HCT116 (cell line): ENCODE measurements around the gene ASAP3. TPM values are rescaled to one million over a fixed set of nuclear protein-coding genes. Genes with fewer than 3 reads are reported as not detected.

Experiments
- ATAC-seq: fragments of 200-7000 bp; cut with Tn5 transposase; 2 replicates; pipeline ENCODE4 v1.9.1; 2020; ENCODE audit warnings: mild to moderate bottlenecking, moderate library complexity
- BruUV-seq: library from RNA; stranded (reverse); fragments of 400-500 nt; replicated peaks from 2 replicates; lab custom pipeline; 2021; lab: Mats Ljungman, UMichigan
- CTCF ChIA-PET: fragments of 300-600 bp; sonication (Branson Sonifier 250); formaldehyde crosslinking; loops from one replicate; lab custom pipeline; 2021; ENCODE audit warnings: antibody characterized with exemption; lab: Charles Lee
- POLR2A ChIA-PET: fragments of 300-600, 350-600 bp; sonication (Branson Sonifier 250); formaldehyde crosslinking; loops from one replicate; lab custom pipeline; 2021; ENCODE audit warnings: antibody characterized with exemption; lab: Charles Lee
- RAD21 ChIA-PET, 2 experiments: fragments of 300-600 bp; sonication (Branson Sonifier 250); formaldehyde crosslinking; loops; one replicate each; lab custom pipeline; 2023; ENCODE audit warnings: low total read pairs in 2 of 2; ENCODE audit not compliant: uncharacterized antibody in 2 of 2, unreplicated experiment in 2 of 2, low non-redundant PET in 1 of 2; lab: Charles Lee
- DNase-seq: peaks from one replicate; pipeline ENCODE4 v3.0.0-alpha.2; 2010; ENCODE audit warnings: low read depth, low spot score
- H2AFZ ChIP-seq: fragments of 200-600 bp; shearing (Covaris generic), sonication (generic); 2 replicates; pipeline ENCODE4 v1.6.1; 2017; ENCODE audit warnings: low read depth, mixed run types, mixed read lengths, antibody characterized with exemption, low read length; ENCODE audit not compliant: poor library complexity, severe bottlenecking
- H3K27ac ChIP-seq: 2 replicates; pipeline ENCODE4 v1.5.1; 2012; ENCODE audit warnings: low read depth, low read length
- H3K27me3 ChIP-seq: fragments of 200-600 bp; sonication (generic); 2 replicates; pipeline ENCODE4 v1.6.1; 2016; ENCODE audit warnings: mixed run types, low read length, mixed read lengths; ENCODE audit not compliant: insufficient read depth
- H3K36me3 ChIP-seq, 2 experiments: fragments of 200-500 bp in 1 of 2; fragments of 200-600 bp in 1 of 2; sonication (Bioruptor generic) in 1 of 2; sonication (generic) in 1 of 2; 2 replicates each; pipeline versions ENCODE4 v1.5.1 to v1.6.1; 2014 to 2016; ENCODE audit warnings: low read length in 2 of 2, inconsistent platforms in 1 of 2, mixed read lengths in 1 of 2, mixed run types in 1 of 2; ENCODE audit not compliant: insufficient read depth in 2 of 2, control insufficient read depth in 1 of 2
- H3K4me1 ChIP-seq, 2 experiments: fragments of 200-600 bp in 1 of 2; sonication (generic) in 1 of 2; 2 replicates each; pipeline versions ENCODE4 v1.5.1 to v1.6.1; 2012 to 2017; ENCODE audit warnings: low read length in 2 of 2, inconsistent platforms in 1 of 2, mild to moderate bottlenecking in 1 of 2, mixed read lengths in 1 of 2, mixed run types in 1 of 2, moderate library complexity in 1 of 2; ENCODE audit not compliant: insufficient read depth in 2 of 2, control insufficient read depth in 1 of 2
- H3K4me2 ChIP-seq: fragments of 200-600 bp; sonication (generic); 2 replicates; pipeline ENCODE4 v1.6.1; 2017; ENCODE audit warnings: mixed run types, low read length, mixed read lengths
- H3K4me3 ChIP-seq, 2 experiments: fragments of 200-600 bp in 1 of 2; sonication (generic) in 1 of 2; replicated peaks in 1 of 2; 2 replicates each; pipeline ENCODE4 v1.5.1; 2011 to 2016; ENCODE audit warnings: low read length in 2 of 2, control low read depth in 1 of 2, low read depth in 1 of 2, mild to moderate bottlenecking in 1 of 2, mixed read lengths in 1 of 2, mixed run types in 1 of 2
- H3K79me2 ChIP-seq: fragments of 200-600 bp; sonication (generic); 2 replicates; pipeline ENCODE4 v1.6.1; 2017; ENCODE audit warnings: mild to moderate bottlenecking, mixed run types, low read length, moderate library complexity, mixed read lengths; ENCODE audit not compliant: insufficient read depth
- H3K9ac ChIP-seq: fragments of 200-600 bp; sonication (generic); 2 replicates; pipeline ENCODE4 v1.6.1; 2016; ENCODE audit warnings: low read length, mixed read lengths
- H3K9me2 ChIP-seq: fragments of 200-600 bp; sonication (generic), shearing (Covaris generic); 2 replicates; pipeline ENCODE4 v1.6.1; 2017; ENCODE audit warnings: mixed run types, mild to moderate bottlenecking, moderate library complexity; ENCODE audit not compliant: insufficient read depth
- H3K9me3 ChIP-seq, 2 experiments: fragments of 200-500 bp in 1 of 2; fragments of 200-600 bp in 1 of 2; sonication (Bioruptor generic) in 1 of 2; sonication (generic) in 1 of 2; 2 replicates each; pipeline ENCODE4 v1.6.1; 2014 to 2017; ENCODE audit warnings: low read length in 2 of 2, mixed read lengths in 2 of 2, inconsistent platforms in 1 of 2, low read depth in 1 of 2, mild to moderate bottlenecking in 1 of 2, mixed run types in 1 of 2, moderate library complexity in 1 of 2; ENCODE audit not compliant: control insufficient read depth in 1 of 2, insufficient read depth in 1 of 2
- H4K20me1 ChIP-seq: fragments of 200-600 bp; sonication (generic), shearing (Covaris generic); 2 replicates; pipeline ENCODE4 v1.6.1; 2017; ENCODE audit warnings: mixed run types, mild to moderate bottlenecking, moderate library complexity; ENCODE audit not compliant: insufficient read depth
- CTCF ChIP-seq, 3 experiments: fragments of 200-600 bp in 1 of 3; sonication (generic) in 1 of 3; IDR thresholded peaks in 2 of 3; conservative IDR thresholded peaks in 1 of 3; 2 replicates each; pipeline ENCODE4 v1.5.1; 2012 to 2017; ENCODE audit warnings: low read depth in 2 of 3, low read length in 2 of 3, antibody characterized with exemption in 1 of 3, borderline replicate concordance in 1 of 3, control low read depth in 1 of 3, mild to moderate bottlenecking in 1 of 3, mixed read lengths in 1 of 3, mixed run types in 1 of 3, moderate library complexity in 1 of 3; ENCODE audit not compliant: insufficient read depth in 1 of 3
- EGR1 ChIP-seq: IDR thresholded peaks from 2 replicates; pipeline ENCODE4 v1.6.1; 2012; ENCODE audit warnings: low read depth
- EZH2phosphoT487 ChIP-seq: fragments of 200-600 bp; IDR thresholded peaks from 2 replicates; pipeline ENCODE4 v1.6.1; 2018; ENCODE audit warnings: antibody characterized with exemption, borderline replicate concordance
- JUND ChIP-seq: IDR thresholded peaks from 2 replicates; pipeline ENCODE4 v1.6.1; 2012
- POLR2AphosphoS5 ChIP-seq: IDR thresholded peaks from 2 replicates; pipeline ENCODE4 v1.6.1; 2011; ENCODE audit warnings: mild to moderate bottlenecking, low read depth, low read length, moderate library complexity
- REST ChIP-seq: IDR thresholded peaks from 2 replicates; pipeline ENCODE4 v1.6.1; 2012; ENCODE audit warnings: low read depth
- SIN3A ChIP-seq: IDR thresholded peaks from 2 replicates; pipeline ENCODE4 v1.6.1; 2012; ENCODE audit warnings: low read depth
- SRF ChIP-seq: IDR thresholded peaks from 2 replicates; pipeline ENCODE4 v1.6.1; 2012; ENCODE audit warnings: low read depth
- TCF7L2 ChIP-seq: IDR thresholded peaks from 2 replicates; pipeline ENCODE4 v1.7.0; 2011; ENCODE audit warnings: borderline replicate concordance, inconsistent platforms; ENCODE audit not compliant: insufficient read depth, insufficient read length; ENCODE audit errors: extremely low read depth
- YY1 ChIP-seq: IDR thresholded peaks from 2 replicates; pipeline ENCODE4 v1.6.1; 2011; ENCODE audit warnings: low read length, low read depth, moderate library complexity, mild to moderate bottlenecking; ENCODE audit not compliant: insufficient replicate concordance; ENCODE audit errors: extremely low read depth
- ZNF274 ChIP-seq: fragments of 200-500 bp; sonication (Bioruptor generic); IDR thresholded peaks from 2 replicates; pipeline ENCODE4 v1.6.1; 2014; ENCODE audit warnings: mild to moderate bottlenecking, low read depth, low read length, inconsistent platforms
- intact Hi-C: fragments of 100-400 bp; cut with micrococcal nuclease; formaldehyde crosslinking; loops from 2 replicates; pipeline ENCODE4 v1.10.0; 2022
- total RNA-seq: library from RNA; stranded (reverse); gene quantifications from one replicate; pipeline ENCODE4 v1.2.1, GENCODE V29; 2021; ENCODE audit not compliant: unreplicated experiment

The ASAP3 gene
- total RNA-seq, 1 experiment from 2014 or later, result 19.7 TPM

DNA sequence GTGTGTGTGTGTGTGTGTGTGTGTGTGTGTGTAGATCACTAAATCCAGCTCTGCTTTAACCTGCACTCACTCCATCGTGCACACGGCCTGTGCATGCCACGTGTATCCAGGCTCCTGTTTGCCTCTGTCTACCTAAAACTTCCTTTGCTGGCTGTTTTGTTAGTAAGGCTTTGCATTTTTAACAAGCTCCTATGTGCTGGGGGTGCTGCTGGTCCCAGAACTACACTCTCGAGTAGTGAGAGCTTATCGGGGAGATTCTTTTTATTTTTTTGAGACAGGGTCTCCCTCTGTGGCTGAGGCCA lies 58.8 kb downstream of the ASAP3 start:
- H3K27ac ChIP-seq, result no peak overlapping the region
- RAD21 ChIA-PET, result no interaction called here
- intact Hi-C loops, result no loop called here
- H4K20me1 ChIP-seq, result no peaks in the 10 kb centered on the region
- DNase-seq (no peak), ATAC-seq (no peak)
- BruUV-seq, result no TSS peak
- no peaks in the 10 kb centered on the region for H3K9me3 ChIP-seq
- no peaks in the 10 kb centered on the region for H3K9me2 ChIP-seq
- peaks cover 0 to 13% of the 10 kb centered on the region in 2 experiments; a peak in 1 of 4 replicates for H3K4me1 ChIP-seq
- peak overlapping the region; percentile 72 for H3K4me2 ChIP-seq
- peak overlapping the region; percentile 56 for H3K9ac ChIP-seq
- H3K4me3 ChIP-seq, result peak overlapping the region; percentile 34 to 47
- CTCF ChIA-PET, result interaction anchor here (1.1 kb wide), 1 partner anchor 21 kb away, joined by 5 read pairs; no protein-coding TSS in a partner anchor
- no peak overlapping the region for H2AFZ ChIP-seq
- TF ChIP-seq EZH2phosphoT487 (no peak), TCF7L2 (no peak), CTCF (IDR thresholded peaks at IDR 0.05 in 2 of 3, conservative IDR thresholded peaks at IDR 0.05 in 1 of 3; ENCODE audit: borderline replicate concordance in 1 of 3, insufficient read depth in 1 of 3, low read depth in 2 of 3, low read length in 2 of 3) (no peak), ZNF274 (no peak), POLR2AphosphoS5 (no peak), SIN3A (no peak), REST (no peak), JUND (no peak), SRF (no peak), YY1 (no peak), EGR1 (no peak)
- H3K36me3 ChIP-seq, result no peaks in the 10 kb centered on the region
- H3K27me3 ChIP-seq, result no peaks in the 10 kb centered on the region
- no peaks in the 10 kb centered on the region for H3K79me2 ChIP-seq
- POLR2A ChIA-PET, result no interaction called here
